OCI-LY1 (cell line): Measurements from ENCODE around the gene AP1B1.
"Not testable (repeated sequence)": the region's sequence is repeated elsewhere in the genome, so short reads cannot be mapped to it uniquely, and the experiment has no call there.

ENCODE experiments used
- H2AFZ ChIP-seq: fragments of 200-600 bp; sonication (generic), shearing (Covaris generic); 2 replicates; pipeline ENCODE4 v1.6.0; 2014; ENCODE audit warnings: antibody characterized with exemption, mild to moderate bottlenecking, low read length
- H3F3A ChIP-seq: fragments of 200-600 bp; sonication (generic), shearing (Covaris generic); 2 replicates; pipeline ENCODE4 v1.6.0; 2014; ENCODE audit warnings: mild to moderate bottlenecking, antibody characterized with exemption, low read length, moderate library complexity; ENCODE audit not compliant: insufficient read depth
- H3K27ac ChIP-seq: fragments of 200-600 bp; sonication (generic); 2 replicates; pipeline ENCODE4 v1.5.1; 2014; ENCODE audit warnings: low read length, mixed run types, mild to moderate bottlenecking, low read depth; ENCODE audit not compliant: poor library complexity, severe bottlenecking
- H3K27me3 ChIP-seq: fragments of 200-600 bp; sonication (generic); 2 replicates; pipeline ENCODE4 v1.6.0; 2014; ENCODE audit warnings: antibody characterized with exemption, mild to moderate bottlenecking, low read length, moderate library complexity; ENCODE audit not compliant: insufficient read depth
- H3K36me3 ChIP-seq: fragments of 200-600 bp; sonication (generic); 2 replicates; pipeline ENCODE4 v1.6.1; 2014; ENCODE audit warnings: mild to moderate bottlenecking, antibody characterized with exemption, low read length, moderate library complexity, mixed read lengths; ENCODE audit not compliant: insufficient read depth
- H3K4me1 ChIP-seq: fragments of 200-600 bp; sonication (generic); 2 replicates; pipeline ENCODE4 v1.5.1; 2014; ENCODE audit warnings: mild to moderate bottlenecking, low read length, moderate library complexity; ENCODE audit not compliant: insufficient read depth, severe bottlenecking
- H3K4me2 ChIP-seq: fragments of 200-600 bp; sonication (generic), shearing (Covaris generic); 2 replicates; pipeline ENCODE4 v1.6.1; 2014; ENCODE audit warnings: low read length
- H3K4me3 ChIP-seq: fragments of 200-600 bp; sonication (generic); 2 replicates; pipeline ENCODE4 v1.5.1; 2014; ENCODE audit warnings: low read length, low read depth, mild to moderate bottlenecking, mixed read lengths; ENCODE audit not compliant: poor library complexity, severe bottlenecking
- H3K79me2 ChIP-seq: fragments of 200-600 bp; shearing (Covaris generic); 2 replicates; pipeline ENCODE4 v1.6.1; 2016; ENCODE audit warnings: mixed run types, low read length, mixed read lengths; ENCODE audit not compliant: insufficient read depth
- H3K9ac ChIP-seq: fragments of 200-600 bp; sonication (generic), shearing (Covaris generic); 2 replicates; pipeline ENCODE4 v1.6.1; 2014; ENCODE audit warnings: mild to moderate bottlenecking, low read length, mixed read lengths
- H3K9me2 ChIP-seq: fragments of 200-600 bp; sonication (generic), shearing (Covaris generic); 2 replicates; pipeline ENCODE4 v1.6.1; 2014; ENCODE audit warnings: low read depth, mild to moderate bottlenecking, low read length, mixed read lengths
- H3K9me3 ChIP-seq: fragments of 200-600 bp; shearing (Covaris generic); 2 replicates; pipeline ENCODE4 v1.6.1; 2014; ENCODE audit warnings: low read length, mixed read lengths
- H4K20me1 ChIP-seq: fragments of 200-600 bp; sonication (generic), shearing (Covaris generic); 2 replicates; pipeline ENCODE4 v1.6.0; 2016; ENCODE audit warnings: mild to moderate bottlenecking, low read length; ENCODE audit not compliant: insufficient read depth
- EZH2 ChIP-seq: fragments of 200-600 bp; sonication (generic), shearing (Covaris generic); IDR thresholded peaks from 2 replicates; pipeline ENCODE4 v1.8.0; 2017; ENCODE audit warnings: borderline replicate concordance, mixed run types, mild to moderate bottlenecking, antibody characterized with exemption, low read length, moderate library complexity, mixed read lengths
- TF ChIP-seq, protein P1 (sequence below): fragments of 200-600 bp; sonication (generic), shearing (Covaris generic); IDR thresholded peaks from 2 replicates; pipeline ENCODE4 v1.5.1; 2017; ENCODE audit warnings: mild to moderate bottlenecking, antibody characterized with exemption, low read length, moderate library complexity, mixed read lengths

The AP1B1 gene

DNA sequence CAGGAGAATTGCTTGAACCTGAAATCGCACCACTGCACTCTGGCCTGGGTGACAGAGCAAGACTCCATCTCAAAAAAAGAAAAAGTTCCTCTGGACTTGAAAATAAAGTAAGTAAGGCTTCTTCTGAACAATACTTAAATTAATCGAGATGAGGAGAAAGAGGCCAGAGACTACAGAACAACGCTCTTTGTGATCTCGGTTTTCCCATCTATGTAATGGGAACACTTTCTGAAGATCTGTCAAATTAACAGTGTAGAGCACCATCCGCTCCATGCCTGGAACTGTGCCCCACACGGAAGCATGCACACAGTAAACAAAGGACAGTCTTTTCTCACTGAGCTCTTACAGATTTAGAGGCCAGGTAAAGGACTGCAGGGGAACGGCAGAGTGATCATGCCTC lies 9.1 kb downstream of the AP1B1 start:
- Histone ChIP-seq H2AFZ (no peak overlapping the region), H3K4me2 (no peak overlapping the region), H3K27ac (no peak overlapping the region), H3K36me3 (peaks cover 77% of the 10 kb centered on the region), H3K79me2 (peaks cover 42% of the 10 kb centered on the region), H3K4me3 (no peak overlapping the region), H3K9ac (no peak overlapping the region), H3K9me2 (no peaks in the 10 kb centered on the region), H3K9me3 (no peaks in the 10 kb centered on the region), H3F3A (no peaks in the 10 kb centered on the region), H3K27me3 (no peaks in the 10 kb centered on the region), H3K4me1 (peaks cover 28% of the 10 kb centered on the region), H4K20me1 (no peaks in the 10 kb centered on the region)
- TF ChIP-seq, protein P1, sequence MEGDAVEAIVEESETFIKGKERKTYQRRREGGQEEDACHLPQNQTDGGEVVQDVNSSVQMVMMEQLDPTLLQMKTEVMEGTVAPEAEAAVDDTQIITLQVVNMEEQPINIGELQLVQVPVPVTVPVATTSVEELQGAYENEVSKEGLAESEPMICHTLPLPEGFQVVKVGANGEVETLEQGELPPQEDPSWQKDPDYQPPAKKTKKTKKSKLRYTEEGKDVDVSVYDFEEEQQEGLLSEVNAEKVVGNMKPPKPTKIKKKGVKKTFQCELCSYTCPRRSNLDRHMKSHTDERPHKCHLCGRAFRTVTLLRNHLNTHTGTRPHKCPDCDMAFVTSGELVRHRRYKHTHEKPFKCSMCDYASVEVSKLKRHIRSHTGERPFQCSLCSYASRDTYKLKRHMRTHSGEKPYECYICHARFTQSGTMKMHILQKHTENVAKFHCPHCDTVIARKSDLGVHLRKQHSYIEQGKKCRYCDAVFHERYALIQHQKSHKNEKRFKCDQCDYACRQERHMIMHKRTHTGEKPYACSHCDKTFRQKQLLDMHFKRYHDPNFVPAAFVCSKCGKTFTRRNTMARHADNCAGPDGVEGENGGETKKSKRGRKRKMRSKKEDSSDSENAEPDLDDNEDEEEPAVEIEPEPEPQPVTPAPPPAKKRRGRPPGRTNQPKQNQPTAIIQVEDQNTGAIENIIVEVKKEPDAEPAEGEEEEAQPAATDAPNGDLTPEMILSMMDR, result no peak
- TF ChIP-seq EZH2, result no peak

DNA sequence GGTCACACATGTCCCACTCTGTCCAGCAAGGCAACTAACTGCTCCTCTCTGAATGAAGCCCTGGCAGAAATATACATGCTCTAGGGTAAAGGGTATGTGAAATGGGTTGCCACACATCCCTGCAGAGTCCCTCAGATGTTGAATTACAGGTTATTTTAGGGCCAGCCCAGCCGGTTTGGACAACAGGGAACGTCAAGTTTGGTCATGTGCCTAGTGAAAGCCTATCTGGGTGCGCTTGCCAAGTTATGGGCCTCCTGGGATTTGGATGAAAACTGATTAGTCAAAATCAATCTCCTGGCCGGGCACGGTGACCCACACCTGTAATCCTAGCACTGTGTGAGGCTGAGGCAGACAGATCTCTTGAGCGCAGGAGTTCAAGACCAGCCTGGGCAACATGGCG lies 10.4 kb downstream of the AP1B1 start:
- Histone ChIP-seq H3K36me3 (peaks cover 71% of the 10 kb centered on the region), H3K9me3 (no peaks in the 10 kb centered on the region), H3K9me2 (no peaks in the 10 kb centered on the region), H3K4me2 (no peak overlapping the region), H4K20me1 (no peaks in the 10 kb centered on the region), H3K79me2 (peaks cover 40% of the 10 kb centered on the region), H3F3A (no peaks in the 10 kb centered on the region), H3K4me1 (peaks cover 25% of the 10 kb centered on the region), H3K27ac (no peak overlapping the region), H3K4me3 (no peak overlapping the region), H3K9ac (no peak overlapping the region), H2AFZ (no peak overlapping the region), H3K27me3 (no peaks in the 10 kb centered on the region)
- no peak for TF ChIP-seq EZH2
- TF ChIP-seq, protein P1, result no peak

- H2AFZ ChIP-seq, H3K9me2 ChIP-seq, H3K9ac ChIP-seq, H3K4me2 ChIP-seq, H4K20me1 ChIP-seq, H3K27ac ChIP-seq, H3K9me3 ChIP-seq, H3K27me3 ChIP-seq, H3F3A ChIP-seq, H3K4me3 ChIP-seq: not testable (repeated sequence)
- Histone ChIP-seq H3K4me1 (peaks cover 32% of the 10 kb centered on the region), H3K36me3 (peaks cover 64% of the 10 kb centered on the region), H3K79me2 (peaks cover 41% of the 10 kb centered on the region)
Measured at GRCh38 chr22:29376705-29377104, 11.7 kb downstream of the AP1B1 start.

DNA sequence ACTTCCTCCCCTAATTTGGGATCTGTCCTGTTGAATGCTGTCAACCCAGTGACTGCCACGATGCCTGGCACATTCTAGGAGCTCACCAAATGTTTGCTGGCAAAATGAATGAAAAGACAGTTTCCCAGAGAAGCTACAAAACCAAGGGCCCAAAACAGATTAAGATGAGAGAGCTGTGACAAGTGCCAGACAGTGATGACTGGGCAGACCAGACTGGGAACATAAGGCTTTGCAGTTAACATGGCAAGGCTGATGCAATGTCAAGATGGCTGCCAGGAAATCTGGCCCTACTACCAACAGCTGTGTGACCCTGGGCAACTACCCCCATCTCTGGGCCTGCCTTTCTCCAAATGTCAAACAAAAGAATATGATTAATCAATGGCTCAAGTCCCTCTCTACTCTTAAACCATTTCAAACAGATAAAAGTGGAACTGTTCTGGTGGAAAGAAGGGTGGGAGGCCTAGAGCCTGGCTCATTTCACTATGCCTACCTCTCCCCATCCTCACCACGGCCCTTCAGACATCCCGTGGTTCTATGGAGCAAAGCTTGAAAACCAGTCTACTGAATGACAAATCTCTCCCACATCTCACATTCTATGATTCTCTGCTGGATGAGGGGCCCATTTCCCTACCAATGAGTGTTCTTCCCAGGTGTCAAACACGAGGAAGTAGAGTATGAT lies 12.8 kb downstream of the AP1B1 start:
- Histone ChIP-seq H3K9me3 (no peaks in the 10 kb centered on the region), H3K9me2 (no peaks in the 10 kb centered on the region), H3K4me3 (no peak overlapping the region), H3F3A (peaks cover 7% of the 10 kb centered on the region), H3K9ac (no peak overlapping the region), H4K20me1 (no peaks in the 10 kb centered on the region), H3K36me3 (peaks cover 54% of the 10 kb centered on the region), H3K79me2 (peaks cover 29% of the 10 kb centered on the region), H3K4me1 (peaks cover 42% of the 10 kb centered on the region), H3K27me3 (no peaks in the 10 kb centered on the region), H3K27ac (peak overlapping the region; percentile 48), H2AFZ (no peak overlapping the region), H3K4me2 (no peak overlapping the region)
- TF ChIP-seq EZH2, result no peak
- TF ChIP-seq, protein P1, result no peak

DNA sequence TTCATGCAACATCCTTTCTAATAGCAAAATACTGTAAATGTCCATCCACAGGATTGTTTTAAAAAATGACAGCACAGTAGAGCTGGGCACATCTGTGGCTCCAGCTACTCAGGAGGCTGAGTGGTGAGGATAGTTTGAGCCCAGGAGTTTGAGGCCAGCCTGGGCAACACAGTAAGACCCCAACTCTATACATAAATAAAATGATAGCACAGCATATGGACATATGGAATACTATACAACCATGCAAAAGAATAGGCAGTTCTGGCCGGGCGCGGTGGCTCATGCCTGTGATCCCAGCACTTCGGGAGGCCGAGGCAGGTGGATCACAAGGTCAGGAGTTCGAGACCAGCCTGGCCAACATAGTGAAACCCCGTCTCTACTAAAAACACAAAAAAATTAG lies 13.6 kb downstream of the AP1B1 start:
- peaks cover 47% of the 10 kb centered on the region for H3K36me3 ChIP-seq

More for the DNA sequence above, 13.6 kb downstream of the AP1B1 start:
- H4K20me1 ChIP-seq, H3K9ac ChIP-seq, H3K9me2 ChIP-seq, H2AFZ ChIP-seq, H3K4me2 ChIP-seq, H3K27me3 ChIP-seq, H3F3A ChIP-seq, H3K4me3 ChIP-seq, H3K9me3 ChIP-seq: not testable (repeated sequence)
- H3K4me1 ChIP-seq, result peaks cover 44% of the 10 kb centered on the region
- peaks cover 27% of the 10 kb centered on the region for H3K79me2 ChIP-seq
- H3K27ac ChIP-seq, result peak overlapping the region; percentile 35
